AG04449 (cell line): ENCODE data around the gene TNKS1BP1.
"Not testable (repeated sequence)": the region's sequence is repeated elsewhere in the genome, so short reads cannot be mapped to it uniquely, and the experiment has no call there.

Experiments used
- CTCF ChIA-PET: fragments of 350-600 bp; formaldehyde crosslinking; extraction: SDS; loops from one replicate; lab custom pipeline; 2021; ENCODE audit warnings: antibody characterized with exemption; lab: Yijun Ruan, JAX
- POLR2A ChIA-PET: fragments of 400-600, 350-600 bp; formaldehyde crosslinking; extraction: SDS; loops from one replicate; lab custom pipeline; 2020; ENCODE audit warnings: antibody characterized with exemption, inconsistent platforms; lab: Yijun Ruan, JAX
- DNase-seq: peaks from one replicate; pipeline ENCODE4 v3.0.0-alpha.2; 2010; ENCODE audit warnings: low read depth, low spot score
- H3K4me3 ChIP-seq: 2 replicates; pipeline ENCODE4 v1.5.1; 2011; ENCODE audit warnings: low read depth, mild to moderate bottlenecking, control low read depth, low read length
- TF ChIP-seq, protein P1 (sequence below): IDR thresholded peaks from one replicate; pipeline ENCODE4 v1.5.1; 2011; ENCODE audit warnings: mild to moderate bottlenecking, moderate library complexity, low read length, control low read depth, inconsistent platforms; ENCODE audit not compliant: insufficient read depth; ENCODE audit errors: missing control alignments

The TNKS1BP1 gene

DNA sequence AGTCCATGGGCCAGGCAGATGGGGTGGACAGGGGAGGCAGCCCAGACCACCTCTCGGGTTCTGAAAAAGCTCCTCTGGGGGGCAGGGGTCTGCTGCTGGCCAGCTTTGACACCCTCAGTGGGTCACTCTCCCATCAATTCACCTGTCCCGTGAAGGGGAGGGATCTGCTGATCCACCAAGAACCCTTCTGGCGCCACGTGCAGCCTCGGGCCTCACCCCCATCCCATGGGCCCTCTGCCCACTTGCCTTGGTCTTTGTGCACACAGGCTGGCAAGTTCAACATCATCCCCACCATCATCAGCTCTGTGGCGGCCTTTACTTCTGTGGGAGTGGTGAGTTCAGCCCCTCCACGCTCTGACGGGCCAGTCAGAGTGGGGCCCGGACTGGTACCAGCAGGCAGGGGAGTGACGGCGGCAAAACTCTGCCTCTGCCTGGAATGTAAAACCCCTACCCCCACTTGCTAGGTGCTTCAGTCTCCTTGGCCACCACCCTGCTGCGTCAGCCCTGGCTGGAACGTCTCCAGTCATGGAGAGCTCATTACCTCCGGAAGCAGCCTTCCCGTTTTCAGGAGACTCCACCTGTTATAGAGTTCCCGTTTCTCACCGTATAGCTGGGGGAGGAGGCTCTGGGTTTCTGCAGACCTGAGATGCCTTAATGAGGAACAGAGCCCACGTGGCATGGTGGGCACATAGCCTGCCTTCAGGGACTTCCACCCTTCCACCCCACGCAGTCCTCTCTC is 43.5 kb upstream of the TNKS1BP1 start:
- H3K4me3 ChIP-seq = no peak overlapping the region
- no peak for DNase-seq
- CTCF ChIA-PET = interaction anchor here (1.3 to 1.6 kb wide), 2 partner anchors 16 to 22 kb away, joined by 3 to 6 read pairs; no protein-coding TSS in a partner anchor
- TF ChIP-seq, protein P1, sequence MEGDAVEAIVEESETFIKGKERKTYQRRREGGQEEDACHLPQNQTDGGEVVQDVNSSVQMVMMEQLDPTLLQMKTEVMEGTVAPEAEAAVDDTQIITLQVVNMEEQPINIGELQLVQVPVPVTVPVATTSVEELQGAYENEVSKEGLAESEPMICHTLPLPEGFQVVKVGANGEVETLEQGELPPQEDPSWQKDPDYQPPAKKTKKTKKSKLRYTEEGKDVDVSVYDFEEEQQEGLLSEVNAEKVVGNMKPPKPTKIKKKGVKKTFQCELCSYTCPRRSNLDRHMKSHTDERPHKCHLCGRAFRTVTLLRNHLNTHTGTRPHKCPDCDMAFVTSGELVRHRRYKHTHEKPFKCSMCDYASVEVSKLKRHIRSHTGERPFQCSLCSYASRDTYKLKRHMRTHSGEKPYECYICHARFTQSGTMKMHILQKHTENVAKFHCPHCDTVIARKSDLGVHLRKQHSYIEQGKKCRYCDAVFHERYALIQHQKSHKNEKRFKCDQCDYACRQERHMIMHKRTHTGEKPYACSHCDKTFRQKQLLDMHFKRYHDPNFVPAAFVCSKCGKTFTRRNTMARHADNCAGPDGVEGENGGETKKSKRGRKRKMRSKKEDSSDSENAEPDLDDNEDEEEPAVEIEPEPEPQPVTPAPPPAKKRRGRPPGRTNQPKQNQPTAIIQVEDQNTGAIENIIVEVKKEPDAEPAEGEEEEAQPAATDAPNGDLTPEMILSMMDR = no peak
- POLR2A ChIA-PET = no interaction called here

DNA sequence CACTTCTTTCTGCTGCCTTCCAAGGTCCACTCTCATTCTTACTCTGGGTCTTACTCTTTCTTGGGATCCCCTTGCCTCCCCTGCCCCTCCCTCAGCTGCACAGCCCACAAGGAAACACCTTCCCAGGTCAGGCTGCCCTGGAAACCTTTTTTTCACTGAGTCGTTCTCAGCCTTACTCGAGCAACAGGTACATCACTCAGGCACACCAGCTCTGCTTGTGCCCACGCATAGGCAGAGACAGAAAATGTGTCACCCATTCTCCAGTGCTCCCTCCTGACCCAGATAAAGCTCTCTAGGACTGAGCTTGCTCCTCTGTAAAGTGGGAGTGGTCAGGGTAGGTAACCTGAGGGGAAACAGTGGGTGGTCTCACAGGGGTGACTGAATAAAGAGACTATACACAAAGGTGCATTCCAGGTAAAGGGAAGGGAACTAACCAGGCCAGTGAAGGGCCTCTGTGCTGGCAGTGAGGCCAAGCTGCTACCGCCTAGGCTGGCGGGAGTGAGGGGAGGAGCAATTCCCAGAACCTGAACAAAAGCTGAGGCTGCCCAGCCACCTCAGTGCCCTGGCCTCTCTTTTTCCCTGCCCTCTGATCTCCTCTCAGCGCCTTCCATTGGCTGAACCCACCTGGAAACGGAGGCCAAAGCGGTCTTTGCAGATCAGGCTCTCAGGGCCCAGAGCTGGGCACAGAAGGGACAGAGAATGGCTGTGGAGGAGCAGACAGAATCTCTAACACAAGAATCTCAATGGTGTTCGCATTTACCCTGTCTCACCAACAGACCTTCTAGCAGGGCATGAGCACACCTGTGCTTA is 40.3 kb upstream of the TNKS1BP1 start:
- CTCF ChIA-PET = interaction anchor here (1.8 kb wide), 1 partner anchor 20 kb away, joined by 6 read pairs; no protein-coding TSS in a partner anchor
- H3K4me3 ChIP-seq = no peak overlapping the region
- POLR2A ChIA-PET = no interaction called here
- TF ChIP-seq, protein P1 = no peak
- no peak for DNase-seq

DNA sequence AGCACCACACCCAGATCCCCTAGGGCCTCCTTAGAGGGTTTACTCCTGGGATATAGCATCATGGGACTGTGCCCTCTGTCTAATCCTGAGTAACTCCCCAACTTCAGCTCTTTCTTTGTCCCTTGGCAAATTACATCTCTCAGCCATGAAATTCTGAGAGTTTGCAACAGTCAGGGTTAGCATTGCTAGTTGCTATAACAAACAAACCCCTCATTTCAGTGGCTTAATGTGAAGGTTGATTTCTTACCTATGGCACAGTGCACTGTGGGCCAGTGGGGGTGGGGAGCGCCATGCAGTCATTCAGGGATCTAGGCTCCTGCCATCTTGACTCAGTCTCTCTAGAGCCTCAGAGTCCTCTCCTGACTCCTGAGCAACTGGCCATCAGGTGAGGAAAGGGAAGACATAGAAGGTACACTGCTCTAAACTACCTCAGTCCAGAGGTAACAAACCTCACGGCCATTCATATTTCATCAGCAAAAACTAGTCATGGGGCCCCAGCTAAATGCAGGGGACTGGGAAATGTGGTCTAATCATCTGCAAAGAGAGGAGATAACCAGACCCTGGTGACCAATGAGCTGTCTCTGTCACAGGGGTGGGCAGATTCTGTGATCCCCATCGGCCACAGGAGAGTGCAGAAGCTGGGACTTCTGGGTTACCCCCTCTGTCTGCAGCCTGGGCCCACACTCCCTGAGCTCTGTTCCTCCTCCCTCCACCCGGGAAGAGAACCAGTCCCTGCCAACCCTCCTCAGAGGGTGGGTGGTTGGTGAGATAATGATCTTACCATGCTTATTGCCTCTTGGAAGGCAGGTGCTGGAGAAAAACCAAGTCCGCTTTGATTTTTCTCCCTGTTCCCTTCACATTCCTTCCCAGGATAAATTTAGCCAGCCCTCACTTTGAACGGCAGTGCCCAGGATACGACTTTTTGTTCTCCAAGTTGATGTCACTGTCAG is 38.7 kb upstream of the TNKS1BP1 start:
- no peak for DNase-seq
- CTCF ChIA-PET = interaction anchor here (0.6 to 5.5 kb wide), 4 partner anchors 12 to 130 kb away, joined by 3 to 27 read pairs (median 8); no protein-coding TSS in a partner anchor
- POLR2A ChIA-PET = no interaction called here
- H3K4me3 ChIP-seq = no peak overlapping the region
- TF ChIP-seq, protein P1 = no peak

DNA sequence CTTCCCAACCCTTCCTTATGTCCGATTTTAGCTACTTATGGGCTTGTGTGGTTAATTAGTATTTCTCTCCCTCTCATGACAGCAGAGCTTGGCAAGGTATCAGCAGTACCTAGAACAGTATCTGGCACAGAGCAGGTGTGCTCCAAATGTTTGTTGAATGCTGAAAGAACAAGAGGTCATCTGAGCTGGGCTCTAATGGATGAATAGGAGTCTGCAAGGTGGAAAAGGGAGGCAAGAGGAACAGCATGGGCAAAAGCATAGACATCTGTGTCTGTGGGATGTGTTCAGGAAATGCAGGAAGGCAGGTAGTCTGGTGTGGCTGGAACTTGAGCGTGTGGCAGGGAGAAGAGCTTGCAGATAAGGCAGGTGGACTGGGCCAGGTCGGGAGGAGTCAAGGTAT is 37.2 kb upstream of the TNKS1BP1 start:
- POLR2A ChIA-PET = no interaction called here
- H3K4me3 ChIP-seq = no peak overlapping the region
- DNase-seq = no peak
- CTCF ChIA-PET = interaction anchor here (1.2 to 5.5 kb wide), 3 partner anchors 11 to 132 kb away, joined by 5 to 27 read pairs (median 10); no protein-coding TSS in a partner anchor
- TF ChIP-seq, protein P1 = no peak

DNA sequence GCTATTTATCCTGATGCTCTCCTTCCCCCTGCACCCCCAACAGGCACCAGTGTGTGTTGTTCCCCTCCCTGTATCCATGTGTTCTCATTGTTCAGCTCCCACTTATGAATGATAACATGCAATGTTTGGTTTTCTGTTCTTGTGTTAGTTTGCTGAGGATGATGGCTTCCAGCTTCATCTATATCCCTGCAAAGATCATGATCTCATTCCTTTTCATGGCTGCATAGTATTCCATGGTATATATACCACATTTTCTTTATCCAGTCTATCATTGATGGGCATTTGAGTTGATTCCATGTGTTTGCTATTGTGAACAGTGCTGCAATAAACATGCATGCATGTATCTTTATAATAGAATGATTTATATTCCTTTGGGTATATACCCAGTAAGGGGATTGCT is 36.7 kb upstream of the TNKS1BP1 start:
- POLR2A ChIA-PET, H3K4me3 ChIP-seq, DNase-seq: not testable (repeated sequence)
- CTCF ChIA-PET = interaction anchor here (5.5 kb wide), 1 partner anchor 10 kb away, joined by 27 read pairs; no protein-coding TSS in a partner anchor

DNA sequence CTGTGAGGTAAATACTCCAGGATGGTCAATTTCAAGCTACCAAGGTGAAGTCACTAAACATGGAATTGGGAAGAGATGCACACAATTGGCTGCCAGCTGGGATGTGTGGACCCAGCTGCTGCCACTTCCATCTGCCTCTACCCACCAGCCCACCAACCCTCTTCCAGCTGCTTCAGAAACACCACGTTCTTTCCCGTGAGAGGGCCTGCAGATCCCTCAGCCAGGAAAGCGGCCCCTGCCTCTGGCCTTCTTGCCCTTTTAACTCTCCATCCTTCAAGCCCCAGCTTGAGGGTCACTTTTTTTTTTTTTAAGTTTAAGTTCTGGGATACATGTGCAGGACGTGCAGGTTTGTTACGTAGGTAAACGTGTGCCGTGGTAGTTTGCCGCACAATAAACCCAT is 36.2 kb upstream of the TNKS1BP1 start:
- TF ChIP-seq, protein P1 = no peak
- H3K4me3 ChIP-seq = no peak overlapping the region
- ChIA-PET POLR2A (interaction anchor here (0.6 kb wide), 1 partner anchor 472 kb away, joined by 3 read pairs; no protein-coding TSS in a partner anchor), CTCF (interaction anchor here (5.5 kb wide), 1 partner anchor 10 kb away, joined by 27 read pairs; no protein-coding TSS in a partner anchor)
- no peak for DNase-seq
